ENCODE measurements around the gene HS6ST3. TPM values are rescaled to one million over a fixed set of nuclear protein-coding genes. Genes with fewer than 3 reads are reported as not detected.
"Not testable (repeated sequence)": the region's sequence is repeated elsewhere in the genome, so short reads cannot be mapped to it uniquely, and the experiment has no call there.

HS6ST3 gene
- total and polyA plus RNA-seq, 2 donors (not counting 1 experiment from before 2014, with no cell fraction given): not detected

DNA sequence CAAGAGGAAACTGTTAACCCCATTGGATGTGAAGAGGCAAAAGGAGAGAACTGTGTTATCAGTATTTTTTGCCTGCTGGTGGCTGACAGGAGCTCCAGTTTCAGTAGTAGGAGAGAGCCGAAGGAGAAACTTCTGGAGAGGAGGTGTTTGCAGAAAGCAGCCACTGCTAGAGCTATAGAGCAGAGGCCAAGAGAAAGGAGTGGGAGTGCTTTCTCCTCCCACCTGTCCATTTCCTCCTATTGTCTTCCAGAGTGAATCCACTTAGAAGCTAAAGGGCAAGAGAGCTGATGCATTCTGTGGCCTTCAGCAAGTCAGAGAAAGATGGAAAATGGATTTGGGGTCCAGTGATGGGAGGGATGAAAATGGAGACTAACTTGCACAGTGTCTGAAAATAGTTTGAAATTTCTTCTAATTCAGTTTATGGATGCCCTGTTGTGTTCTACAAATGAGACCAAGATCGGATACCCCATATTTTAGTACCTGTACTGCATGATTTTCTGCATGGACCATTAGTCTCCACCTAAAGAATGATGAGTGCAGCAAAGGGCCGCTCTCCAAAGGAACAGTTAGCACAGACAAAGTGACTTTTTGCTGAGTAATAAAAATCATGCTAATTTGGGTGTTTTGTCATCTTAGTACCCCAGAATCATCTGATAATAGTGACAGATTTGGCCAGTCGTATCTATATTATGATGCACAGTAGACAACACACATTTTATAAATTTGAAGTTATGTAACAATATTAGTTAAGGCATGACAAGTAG, 10.7 kb downstream of the HS6ST3 start:
- no peaks in the 10 kb centered on the region for H4K20me1 ChIP-seq (ENCODE audit: control insufficient read depth, extremely low read depth, insufficient read depth, low read length)
- H3K27ac ChIP-seq (ENCODE audit: insufficient read depth, low read length): no peak overlapping the region
- H2AFZ ChIP-seq (ENCODE audit: low read length): no peak overlapping the region
- no peak overlapping the region for H3K9ac ChIP-seq (ENCODE audit: insufficient read depth, low read length)
- no peak overlapping the region for H3K4me3 ChIP-seq (replicated peaks in 1 of 4; ENCODE audit: control extremely low read depth in 1 of 4, insufficient read depth in 1 of 4, low read depth in 3 of 4, low read length in 4 of 4)
- no peaks in the 10 kb centered on the region for H3K27me3 ChIP-seq (ENCODE audit: control insufficient read depth, insufficient read depth, low read length)
- no peaks in the 10 kb centered on the region for H3K36me3 ChIP-seq (ENCODE audit: control insufficient read depth, insufficient read depth, low read length)
- H3K4me2 ChIP-seq (ENCODE audit: extremely low read depth, insufficient read depth, low read length): no peak overlapping the region
- no peaks in the 10 kb centered on the region for H3K9me3 ChIP-seq (ENCODE audit: control insufficient read depth, insufficient read depth, low read depth, low read length)
- TF ChIP-seq, protein P1, sequence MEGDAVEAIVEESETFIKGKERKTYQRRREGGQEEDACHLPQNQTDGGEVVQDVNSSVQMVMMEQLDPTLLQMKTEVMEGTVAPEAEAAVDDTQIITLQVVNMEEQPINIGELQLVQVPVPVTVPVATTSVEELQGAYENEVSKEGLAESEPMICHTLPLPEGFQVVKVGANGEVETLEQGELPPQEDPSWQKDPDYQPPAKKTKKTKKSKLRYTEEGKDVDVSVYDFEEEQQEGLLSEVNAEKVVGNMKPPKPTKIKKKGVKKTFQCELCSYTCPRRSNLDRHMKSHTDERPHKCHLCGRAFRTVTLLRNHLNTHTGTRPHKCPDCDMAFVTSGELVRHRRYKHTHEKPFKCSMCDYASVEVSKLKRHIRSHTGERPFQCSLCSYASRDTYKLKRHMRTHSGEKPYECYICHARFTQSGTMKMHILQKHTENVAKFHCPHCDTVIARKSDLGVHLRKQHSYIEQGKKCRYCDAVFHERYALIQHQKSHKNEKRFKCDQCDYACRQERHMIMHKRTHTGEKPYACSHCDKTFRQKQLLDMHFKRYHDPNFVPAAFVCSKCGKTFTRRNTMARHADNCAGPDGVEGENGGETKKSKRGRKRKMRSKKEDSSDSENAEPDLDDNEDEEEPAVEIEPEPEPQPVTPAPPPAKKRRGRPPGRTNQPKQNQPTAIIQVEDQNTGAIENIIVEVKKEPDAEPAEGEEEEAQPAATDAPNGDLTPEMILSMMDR (conservative IDR thresholded peaks at IDR 0.05 in 1 of 2, IDR thresholded peaks at IDR 0.05 in 1 of 2; ENCODE audit: low read depth in 1 of 2, low read length in 2 of 2): no peak
- TF ChIP-seq EZH2 (IDR thresholded peaks at IDR 0.05; ENCODE audit: low read length, missing control alignments): no peak
- DNase-seq (ENCODE audit: low read depth in 2 of 2): no peak
- no peaks in the 10 kb centered on the region for H3K79me2 ChIP-seq (ENCODE audit: control insufficient read depth, insufficient read depth, low read length)
- no peaks in the 10 kb centered on the region for H3K4me1 ChIP-seq (ENCODE audit: control insufficient read depth, extremely low read depth, insufficient read depth, low read length)

GRCh38 chr13:96104516-96104915, 14.6 kb downstream of the HS6ST3 start:
- no peaks in the 10 kb centered on the region for H3K27me3 ChIP-seq (ENCODE audit: control insufficient read depth, insufficient read depth, low read length)
- DNase-seq (ENCODE audit: low read depth in 2 of 2): no peak
- H4K20me1 ChIP-seq (ENCODE audit: control insufficient read depth, extremely low read depth, insufficient read depth, low read length): no peaks in the 10 kb centered on the region
- H3K9me3 ChIP-seq (ENCODE audit: control insufficient read depth, insufficient read depth, low read depth, low read length): no peaks in the 10 kb centered on the region
- TF ChIP-seq, protein P1 (conservative IDR thresholded peaks at IDR 0.05 in 1 of 2, IDR thresholded peaks at IDR 0.05 in 1 of 2; ENCODE audit: low read depth in 1 of 2, low read length in 2 of 2): no peak
- H3K4me2 ChIP-seq (ENCODE audit: extremely low read depth, insufficient read depth, low read length): no peak overlapping the region
- no peak overlapping the region for H3K9ac ChIP-seq (ENCODE audit: insufficient read depth, low read length)
- no peaks in the 10 kb centered on the region for H3K36me3 ChIP-seq (ENCODE audit: control insufficient read depth, insufficient read depth, low read length)
- H3K4me3 ChIP-seq (replicated peaks in 1 of 4; ENCODE audit: control extremely low read depth in 1 of 4, insufficient read depth in 1 of 4, low read depth in 3 of 4, low read length in 4 of 4): no peak overlapping the region
- H3K79me2 ChIP-seq (ENCODE audit: control insufficient read depth, insufficient read depth, low read length): no peaks in the 10 kb centered on the region
- H3K4me1 ChIP-seq (ENCODE audit: control insufficient read depth, extremely low read depth, insufficient read depth, low read length): no peaks in the 10 kb centered on the region
- H2AFZ ChIP-seq (ENCODE audit: low read length): no peak overlapping the region
- H3K27ac ChIP-seq (ENCODE audit: insufficient read depth, low read length): no peak overlapping the region

DNA sequence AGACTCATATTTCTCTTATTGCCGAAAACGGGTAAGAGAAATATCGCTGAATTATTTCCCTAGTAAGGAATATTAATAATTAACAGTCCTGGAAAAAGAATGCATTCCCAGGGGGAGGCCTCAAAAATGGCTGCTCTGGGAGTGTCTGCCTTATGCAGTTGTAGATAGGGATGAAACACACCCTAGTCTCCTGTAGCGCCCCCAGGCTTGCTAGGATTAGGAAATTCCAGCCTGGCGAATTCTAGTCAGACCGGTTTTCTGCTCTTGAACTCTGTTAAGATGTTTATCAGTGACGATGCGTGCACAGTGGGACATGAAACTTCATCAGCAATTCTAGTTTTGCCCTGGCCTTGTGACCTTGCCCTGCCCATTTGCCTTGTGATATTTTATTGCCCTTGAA, 18.2 kb downstream of the HS6ST3 start:
- not testable (repeated sequence) for H3K4me2 ChIP-seq (ENCODE audit: extremely low read depth, insufficient read depth, low read length); H3K9me3 ChIP-seq (ENCODE audit: control insufficient read depth, insufficient read depth, low read depth, low read length); H3K36me3 ChIP-seq (ENCODE audit: control insufficient read depth, insufficient read depth, low read length); DNase-seq (ENCODE audit: low read depth in 2 of 2); H2AFZ ChIP-seq (ENCODE audit: low read length); H3K4me3 ChIP-seq (replicated peaks in 1 of 4; ENCODE audit: control extremely low read depth in 1 of 4, insufficient read depth in 1 of 4, low read depth in 3 of 4, low read length in 4 of 4); H3K27ac ChIP-seq (ENCODE audit: insufficient read depth, low read length); H3K27me3 ChIP-seq (ENCODE audit: control insufficient read depth, insufficient read depth, low read length); H3K9ac ChIP-seq (ENCODE audit: insufficient read depth, low read length); H3K79me2 ChIP-seq (ENCODE audit: control insufficient read depth, insufficient read depth, low read length); H3K4me1 ChIP-seq (ENCODE audit: control insufficient read depth, extremely low read depth, insufficient read depth, low read length); H4K20me1 ChIP-seq (ENCODE audit: control insufficient read depth, extremely low read depth, insufficient read depth, low read length)
